ENCODE results near the gene N4BP2L2.

The N4BP2L2 gene

GRCh38 chr13:32473650-32474049 is 64.9 kb downstream of the N4BP2L2 start:
- DNase-seq (ENCODE audit: low read depth): no peak
- no peak overlapping the region for H3K4me3 ChIP-seq (ENCODE audit: control insufficient read depth, low read depth, low read length)
- no peak for TF ChIP-seq CTCF (conservative IDR thresholded peaks at IDR 0.05; ENCODE audit: control insufficient read depth, insufficient read depth, low read depth, low read length)

- no peak for TF ChIP-seq CTCF (conservative IDR thresholded peaks at IDR 0.05; ENCODE audit: control insufficient read depth, insufficient read depth, low read depth, low read length)
- no peak overlapping the region for H3K4me3 ChIP-seq (ENCODE audit: control insufficient read depth, low read depth, low read length)
- peak; percentile 5 for DNase-seq (ENCODE audit: low read depth)
These were observed 66.4 kb downstream of the N4BP2L2 start for GRCh38 chr13:32472194-32472621.

- no peak for TF ChIP-seq CTCF (conservative IDR thresholded peaks at IDR 0.05; ENCODE audit: control insufficient read depth, insufficient read depth, low read depth, low read length)
- no peak overlapping the region for H3K4me3 ChIP-seq (ENCODE audit: control insufficient read depth, low read depth, low read length)
- peak; percentile 40 for DNase-seq (ENCODE audit: low read depth)
These were observed 67.2 kb downstream of the N4BP2L2 start for GRCh38 chr13:32471187-32471922.

GRCh38 chr13:32468502-32469142 is 70.0 kb downstream of the N4BP2L2 start:
- TF ChIP-seq CTCF (conservative IDR thresholded peaks at IDR 0.05; ENCODE audit: control insufficient read depth, insufficient read depth, low read depth, low read length): no peak
- no peak overlapping the region for H3K4me3 ChIP-seq (ENCODE audit: control insufficient read depth, low read depth, low read length)
- DNase-seq (ENCODE audit: low read depth): no peak

- DNase-seq (ENCODE audit: low read depth): no peak
- no peak overlapping the region for H3K4me3 ChIP-seq (ENCODE audit: control insufficient read depth, low read depth, low read length)
- TF ChIP-seq CTCF (conservative IDR thresholded peaks at IDR 0.05; ENCODE audit: control insufficient read depth, insufficient read depth, low read depth, low read length): no peak
These were observed 82.0 kb downstream of the N4BP2L2 start for GRCh38 chr13:32456591-32456990.

GRCh38 chr13:32455594-32455903 is 83.0 kb downstream of the N4BP2L2 start:
- no peak overlapping the region for H3K4me3 ChIP-seq (ENCODE audit: control insufficient read depth, low read depth, low read length)
- no peak for TF ChIP-seq CTCF (conservative IDR thresholded peaks at IDR 0.05; ENCODE audit: control insufficient read depth, insufficient read depth, low read depth, low read length)
- DNase-seq (ENCODE audit: low read depth): no peak

Measured in fibroblast of mammary gland (primary cell).